Endothelial cell of hepatic sinusoid (primary cell): ENCODE measurements around the gene ADAM11.
"Not testable (repeated sequence)": the region's sequence is repeated elsewhere in the genome, so short reads cannot be mapped to it uniquely, and the experiment has no call there.

Experiments
- in situ Hi-C: cut with HindIII; loops from 2 replicates; pipeline ENCODE4 v1.10.0; 2017; ENCODE audit warnings: low sequenced_read_pairs

ADAM11 gene, protein sequence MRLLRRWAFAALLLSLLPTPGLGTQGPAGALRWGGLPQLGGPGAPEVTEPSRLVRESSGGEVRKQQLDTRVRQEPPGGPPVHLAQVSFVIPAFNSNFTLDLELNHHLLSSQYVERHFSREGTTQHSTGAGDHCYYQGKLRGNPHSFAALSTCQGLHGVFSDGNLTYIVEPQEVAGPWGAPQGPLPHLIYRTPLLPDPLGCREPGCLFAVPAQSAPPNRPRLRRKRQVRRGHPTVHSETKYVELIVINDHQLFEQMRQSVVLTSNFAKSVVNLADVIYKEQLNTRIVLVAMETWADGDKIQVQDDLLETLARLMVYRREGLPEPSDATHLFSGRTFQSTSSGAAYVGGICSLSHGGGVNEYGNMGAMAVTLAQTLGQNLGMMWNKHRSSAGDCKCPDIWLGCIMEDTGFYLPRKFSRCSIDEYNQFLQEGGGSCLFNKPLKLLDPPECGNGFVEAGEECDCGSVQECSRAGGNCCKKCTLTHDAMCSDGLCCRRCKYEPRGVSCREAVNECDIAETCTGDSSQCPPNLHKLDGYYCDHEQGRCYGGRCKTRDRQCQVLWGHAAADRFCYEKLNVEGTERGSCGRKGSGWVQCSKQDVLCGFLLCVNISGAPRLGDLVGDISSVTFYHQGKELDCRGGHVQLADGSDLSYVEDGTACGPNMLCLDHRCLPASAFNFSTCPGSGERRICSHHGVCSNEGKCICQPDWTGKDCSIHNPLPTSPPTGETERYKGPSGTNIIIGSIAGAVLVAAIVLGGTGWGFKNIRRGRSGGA

DNA sequence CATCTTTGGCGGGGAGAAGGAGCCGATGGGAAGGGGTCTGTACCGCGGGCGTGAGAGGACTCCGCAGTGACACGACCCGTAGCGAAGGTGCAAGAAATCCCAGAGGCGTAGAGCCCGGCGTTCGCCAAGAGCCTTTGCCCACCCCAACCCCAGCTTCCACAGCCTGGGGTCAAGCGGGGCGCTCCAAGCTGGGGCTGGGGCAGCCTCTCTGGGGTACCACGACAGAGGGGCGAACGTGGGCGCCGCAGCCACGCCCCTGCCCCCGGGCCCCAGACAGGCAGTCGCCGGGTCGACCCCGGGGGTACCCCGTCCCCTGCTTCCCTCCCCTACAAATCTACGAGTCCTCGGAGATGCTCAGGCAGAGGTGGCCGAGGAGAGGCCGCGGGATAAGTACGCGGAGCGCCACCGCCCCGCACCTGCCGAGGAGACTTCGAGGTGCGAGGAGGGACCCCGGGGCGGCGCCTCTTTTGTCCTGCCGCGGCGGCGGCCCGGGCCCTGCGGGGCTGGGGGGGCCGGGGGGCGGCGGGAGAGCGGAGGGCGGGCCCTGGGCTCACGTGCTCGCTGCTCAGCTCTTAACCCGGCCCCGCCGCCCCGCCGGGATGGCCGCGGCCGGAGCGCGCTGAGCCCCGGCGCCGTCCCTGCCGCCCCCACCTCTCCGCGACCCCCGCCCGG is at the start of gene ADAM11:
ADAM11 (plus strand) TSS at position 575 of the 672 bp plus-strand sequence. CDS start 212 bp downstream, outside the sequence.
- in situ Hi-C loops: no loop called here

DNA sequence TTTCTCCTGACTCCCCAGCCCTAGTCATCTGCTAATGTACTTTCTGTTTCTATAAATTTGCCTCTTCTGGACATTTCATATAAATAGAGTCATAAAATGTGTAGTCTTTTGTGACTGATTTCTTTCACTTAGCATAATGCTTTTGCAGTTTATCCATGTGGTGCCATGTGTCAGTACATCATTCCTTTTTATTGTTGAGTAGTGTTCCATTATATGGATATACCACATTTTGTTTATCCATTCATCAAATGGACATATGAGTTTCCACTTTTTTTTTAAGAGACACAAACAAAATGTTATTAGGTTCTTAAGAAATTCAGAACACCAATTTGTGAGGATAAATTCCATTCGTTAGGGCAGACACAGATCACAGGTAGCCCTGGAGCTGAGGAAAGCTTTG is 39.3 kb upstream of the ADAM11 start:
- in situ Hi-C loops: loop anchor here (5.0 kb wide), 1 partner anchor 102 kb away; no protein-coding TSS in a partner anchor

DNA sequence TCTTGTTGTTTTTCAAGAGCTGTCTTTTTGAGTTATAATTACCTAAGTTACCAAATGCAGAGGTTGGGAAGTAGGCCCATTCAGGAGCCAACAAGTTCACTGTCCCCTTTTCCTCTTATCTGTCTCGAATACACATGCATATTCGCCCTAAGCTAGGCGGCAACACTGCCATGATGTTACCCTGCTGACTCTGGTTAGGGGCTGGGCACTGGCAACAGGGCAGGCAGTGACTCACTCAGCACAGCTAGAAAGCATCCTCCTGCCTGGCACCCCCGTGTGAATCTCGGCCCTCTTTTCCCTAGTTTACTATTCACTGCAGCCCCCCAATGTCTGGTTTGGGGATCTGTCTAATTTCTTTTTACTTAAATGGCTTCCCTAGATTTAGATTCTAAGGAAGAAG is 36.5 kb upstream of the ADAM11 start:
- in situ Hi-C loops: no loop called here

GRCh38 chr17:44726121-44726520 is 32.7 kb upstream of the ADAM11 start:
- in situ Hi-C loops: not testable (repeated sequence)

- in situ Hi-C loops: no loop called here
Observed at GRCh38 chr17:44733753-44734152, 25.0 kb upstream of the ADAM11 start.

DNA sequence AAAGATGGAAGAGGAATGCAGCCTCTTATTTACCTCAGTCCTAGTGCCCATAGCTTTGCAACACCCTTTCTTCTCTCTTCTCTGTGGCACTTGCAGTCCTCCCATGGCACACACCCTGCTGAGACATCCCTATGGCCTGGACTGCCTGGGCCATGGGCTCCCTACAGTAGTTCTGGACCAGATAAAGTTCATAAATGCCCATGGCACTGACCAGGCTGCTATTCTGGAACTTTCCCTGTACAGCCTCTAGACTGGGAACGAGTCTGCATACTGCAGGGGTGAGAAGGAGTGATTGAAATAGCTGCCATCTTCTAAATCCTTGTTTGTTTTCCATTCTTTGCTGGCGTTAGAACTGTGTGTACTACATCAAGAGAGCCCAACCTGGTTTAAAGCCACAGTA is 24.5 kb upstream of the ADAM11 start:
- in situ Hi-C loops: no loop called here

- in situ Hi-C loops: no loop called here
Observed at GRCh38 chr17:44736551-44737240, 22.1 kb upstream of the ADAM11 start.

DNA sequence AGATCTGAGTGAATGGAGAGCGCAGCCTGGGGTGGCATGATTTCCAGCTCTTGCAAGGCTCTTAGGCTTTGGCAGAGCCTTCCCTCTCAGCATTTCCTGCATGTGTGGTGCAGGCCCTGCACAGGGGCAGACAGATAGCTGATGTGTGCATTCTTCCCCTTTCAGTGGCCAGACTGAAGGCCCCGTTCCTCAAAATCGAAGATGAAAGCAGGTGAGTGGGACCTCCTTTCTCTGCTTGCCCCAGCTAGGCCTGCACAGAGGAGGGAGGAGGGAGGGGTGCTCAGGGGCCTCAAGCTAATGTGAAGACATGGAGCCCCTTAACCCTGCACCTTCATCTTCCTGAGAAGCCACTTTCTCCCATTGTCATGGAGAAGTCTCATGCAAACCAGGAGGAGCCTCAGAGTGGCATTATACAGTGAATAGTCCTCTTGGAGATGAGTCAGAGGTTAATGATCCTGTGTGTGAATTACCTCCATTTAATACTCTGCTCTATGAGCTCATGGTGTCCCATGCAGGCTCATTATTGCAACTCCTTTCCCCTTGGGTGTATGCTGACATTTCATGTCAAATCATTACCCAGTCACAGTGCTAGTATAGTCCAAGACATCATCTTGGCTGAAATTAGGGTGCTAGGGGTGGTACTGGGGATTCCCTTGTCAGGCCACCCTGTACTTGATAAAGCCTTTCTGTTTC is 20.4 kb upstream of the ADAM11 start:
- in situ Hi-C loops: no loop called here

- in situ Hi-C loops: no loop called here
Observed at GRCh38 chr17:44741316-44741715, 17.5 kb upstream of the ADAM11 start.

GRCh38 chr17:44745301-44745700 is 13.5 kb upstream of the ADAM11 start:
- in situ Hi-C loops: no loop called here

- in situ Hi-C loops: not testable (repeated sequence)
Observed at GRCh38 chr17:44745738-44746137, 13.1 kb upstream of the ADAM11 start.

DNA sequence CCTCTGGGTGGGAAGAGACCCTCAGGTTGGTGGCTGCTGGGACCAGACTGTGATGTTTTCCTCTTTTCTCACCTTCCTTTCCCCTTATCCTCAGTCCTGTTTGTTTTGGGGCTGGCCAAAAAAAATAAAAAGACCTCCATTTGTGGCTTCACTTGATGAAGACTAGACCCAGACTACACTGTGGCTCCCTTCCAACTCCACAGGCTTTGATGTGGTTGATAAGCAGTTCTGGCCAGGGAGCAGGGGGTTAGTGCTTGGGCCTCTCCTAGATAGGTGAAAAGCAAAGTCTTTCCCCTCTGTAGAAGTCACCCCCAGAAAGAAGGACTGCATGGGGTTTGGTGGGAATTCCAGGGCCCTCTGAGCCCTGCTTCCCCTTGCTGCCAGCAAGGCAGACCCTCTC is 11.2 kb upstream of the ADAM11 start:
- in situ Hi-C loops: no loop called here

- in situ Hi-C loops: no loop called here
Observed at GRCh38 chr17:44749076-44749979, 9.5 kb upstream of the ADAM11 start.

GRCh38 chr17:44749980-44750318 is 8.8 kb upstream of the ADAM11 start:
- in situ Hi-C loops: loop anchor here (5.0 kb wide), 2 partner anchors 58 to 83 kb away; no protein-coding TSS in a partner anchor

- in situ Hi-C loops: loop anchor here (5.0 kb wide), 2 partner anchors 59 to 84 kb away; no protein-coding TSS in a partner anchor
Observed at GRCh38 chr17:44751331-44751730, 7.5 kb upstream of the ADAM11 start.

DNA sequence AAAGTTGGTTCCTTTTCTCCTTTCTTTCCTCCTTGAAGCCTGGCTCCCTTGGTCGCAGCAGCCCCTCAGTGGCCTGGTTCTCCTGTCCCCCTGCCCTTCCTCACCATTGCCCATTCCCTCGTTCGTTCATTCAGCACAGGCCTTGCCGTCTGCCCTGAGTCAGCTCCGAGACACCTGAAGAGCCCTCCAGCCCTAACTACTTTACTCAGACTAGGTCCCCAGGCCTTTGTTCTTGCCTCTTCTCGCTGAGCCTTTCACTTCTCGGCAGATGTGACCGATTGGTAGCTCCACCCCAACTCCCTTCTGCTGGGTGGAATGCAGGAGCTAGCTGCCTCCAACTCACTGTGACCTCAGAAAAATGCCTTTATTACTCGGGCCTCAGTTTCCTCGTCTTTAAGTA is 7.0 kb upstream of the ADAM11 start:
- in situ Hi-C loops: loop anchor here (5.0 kb wide), 2 partner anchors 60 to 85 kb away; no protein-coding TSS in a partner anchor

DNA sequence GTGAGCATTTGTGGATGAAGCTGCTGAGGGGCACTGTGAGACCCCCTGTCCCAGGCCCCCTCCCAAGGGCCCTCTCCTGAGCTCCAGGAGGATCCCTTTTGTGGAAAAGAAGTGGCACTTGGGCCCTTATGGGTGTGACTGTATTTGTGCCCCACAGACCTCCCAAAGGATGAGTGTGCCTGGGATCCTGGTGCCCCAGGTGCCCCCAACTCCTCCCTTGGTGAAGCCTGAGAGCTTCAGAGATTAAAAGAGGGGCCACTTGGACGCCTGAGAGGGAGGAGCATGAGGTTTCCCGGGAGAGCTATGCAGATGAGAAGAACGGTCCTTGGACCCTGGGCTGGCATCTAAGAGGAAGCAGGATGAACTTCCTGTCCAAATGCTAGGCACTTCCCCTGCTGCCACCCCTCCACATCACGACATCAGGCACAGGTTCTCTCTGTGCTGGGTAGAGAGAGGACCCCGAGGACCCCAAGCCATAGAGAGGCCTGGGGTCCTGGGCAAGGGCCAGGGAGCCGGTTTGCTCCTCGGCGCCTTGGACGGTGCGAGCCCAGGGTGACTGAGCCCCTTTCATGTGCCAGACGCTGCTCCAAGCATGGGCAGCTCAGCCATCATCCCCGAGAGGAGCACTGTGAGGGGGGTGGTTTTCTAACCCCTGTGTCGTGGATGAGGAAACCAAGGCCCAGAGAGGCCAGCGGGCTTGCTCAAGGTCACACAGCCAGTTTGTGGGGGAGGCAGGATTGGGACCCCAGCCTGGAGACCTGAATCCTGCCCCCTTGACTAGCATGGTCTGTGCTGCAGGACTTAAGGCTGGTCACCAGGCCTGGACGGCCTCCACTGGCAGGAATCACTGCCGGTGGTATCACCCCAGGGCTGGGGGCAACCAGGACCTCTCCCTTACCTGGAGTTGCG is 5.6 kb upstream of the ADAM11 start:
- in situ Hi-C loops: loop anchor here (5.0 kb wide), 2 partner anchors 61 to 86 kb away; no protein-coding TSS in a partner anchor

DNA sequence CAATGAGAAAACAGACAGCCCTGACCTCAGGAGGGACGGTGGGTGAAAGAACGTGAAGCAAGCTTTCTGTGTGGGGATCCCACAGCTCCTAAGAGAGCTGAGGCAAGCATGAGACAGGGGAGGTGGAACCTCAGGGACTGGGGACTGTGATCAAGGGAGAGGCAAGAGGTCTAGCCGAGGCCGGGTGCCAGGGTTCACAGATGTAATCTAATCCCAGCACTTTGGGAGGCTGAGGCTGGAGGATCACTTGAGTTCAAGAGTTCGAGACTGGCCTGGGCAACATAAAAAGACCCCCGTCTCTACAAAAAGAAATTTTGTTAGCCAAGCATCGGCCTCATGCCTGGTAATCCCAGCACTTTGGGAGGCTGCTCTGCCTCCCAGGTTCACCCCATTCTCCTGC is 4.5 kb upstream of the ADAM11 start:
- in situ Hi-C loops: loop anchor here (5.0 kb wide), 2 partner anchors 62 to 87 kb away; no protein-coding TSS in a partner anchor
